Fibroblast of the aortic adventitia (primary cell): Measurements from ENCODE around the gene KIFC1. TPM values are rescaled to one million over a fixed set of nuclear protein-coding genes. Genes with fewer than 3 reads are reported as not detected.
A peak's percentile ranks its signal among the peaks of the same experiment; 100 is the strongest.
"Not testable (repeated sequence)": the region's sequence is repeated elsewhere in the genome, so short reads cannot be mapped to it uniquely, and the experiment has no call there.

Experiments used
- DNase-seq: peaks from one replicate; pipeline ENCODE4 v3.0.0-alpha.2; 2010; ENCODE audit warnings: low read depth
- H3K4me3 ChIP-seq: 2 replicates; pipeline ENCODE4 v1.5.1; 2011; ENCODE audit warnings: low read depth, mild to moderate bottlenecking, control low read depth, low read length, moderate library complexity
- CTCF ChIP-seq: IDR thresholded peaks from 2 replicates; pipeline ENCODE4 v1.5.1; 2011; ENCODE audit warnings: mild to moderate bottlenecking, low read length, control low read depth, inconsistent platforms; ENCODE audit not compliant: insufficient read depth
- total RNA-seq: library from RNA; depleted of rRNA; stranded (reverse); fragments of >200 nt; gene quantifications from 2 replicates; pipeline ENCODE4 v1.2.3, GENCODE V29; 2012; ENCODE audit warnings: low replicate concordance

Gene KIFC1
- total RNA-seq, result 49.3 TPM in 1 of 2 replicates, not detected in the other

- TF ChIP-seq CTCF, result peak; percentile 96
- peak within 1 kb of the TSS; percentile 93 for H3K4me3 ChIP-seq
- peak; percentile 100 for DNase-seq
Measured at GRCh38 chr6:33391278-33391921, at the start of gene KIFC1. TSS of gene KIFC1 (plus strand) at chr6:33391823. CDS start at chr6:33391986, 163 bp downstream.

- not testable (repeated sequence) for DNase-seq, H3K4me3 ChIP-seq
Measured at GRCh38 chr6:33343606-33343952, 48.0 kb upstream of the KIFC1 start.

GRCh38 chr6:33343953-33344611 is 47.5 kb upstream of the KIFC1 start:
- no peak for DNase-seq
- TF ChIP-seq CTCF, result no peak
- no peak overlapping the region for H3K4me3 ChIP-seq

GRCh38 chr6:33344701-33345697 is 46.6 kb upstream of the KIFC1 start:
- DNase-seq, result peak; percentile 86
- H3K4me3 ChIP-seq, result no peak overlapping the region
- TF ChIP-seq CTCF, result peak; percentile 66

GRCh38 chr6:33346972-33347371 is 44.7 kb upstream of the KIFC1 start:
- DNase-seq, result peak; percentile 56
- not testable (repeated sequence) for H3K4me3 ChIP-seq

- no peak for TF ChIP-seq CTCF
- no peak overlapping the region for H3K4me3 ChIP-seq
- DNase-seq, result no peak
Measured at GRCh38 chr6:33347816-33348215, 43.8 kb upstream of the KIFC1 start.

GRCh38 chr6:33355860-33356259 is 35.8 kb upstream of the KIFC1 start:
- not testable (repeated sequence) for H3K4me3 ChIP-seq, DNase-seq

GRCh38 chr6:33356295-33356694 is 35.3 kb upstream of the KIFC1 start:
- no peak for TF ChIP-seq CTCF
- no peak for DNase-seq
- no peak overlapping the region for H3K4me3 ChIP-seq

GRCh38 chr6:33357160-33357871 is 34.3 kb upstream of the KIFC1 start:
- not testable (repeated sequence) for H3K4me3 ChIP-seq, DNase-seq
